NCI-H510A (cell line): ENCODE measurements around the gene BRINP1.

Source experiments
- DNase-seq: peaks from one replicate; lab custom pipeline; 2025; lab: John Stamatoyannopoulos, UW

BRINP1 gene

GRCh38 chr9:119343059-119343990 is 25.9 kb downstream of the BRINP1 start:
- no peak for DNase-seq

GRCh38 chr9:119339056-119339455 is 30.2 kb downstream of the BRINP1 start:
- DNase-seq: no peak

DNA sequence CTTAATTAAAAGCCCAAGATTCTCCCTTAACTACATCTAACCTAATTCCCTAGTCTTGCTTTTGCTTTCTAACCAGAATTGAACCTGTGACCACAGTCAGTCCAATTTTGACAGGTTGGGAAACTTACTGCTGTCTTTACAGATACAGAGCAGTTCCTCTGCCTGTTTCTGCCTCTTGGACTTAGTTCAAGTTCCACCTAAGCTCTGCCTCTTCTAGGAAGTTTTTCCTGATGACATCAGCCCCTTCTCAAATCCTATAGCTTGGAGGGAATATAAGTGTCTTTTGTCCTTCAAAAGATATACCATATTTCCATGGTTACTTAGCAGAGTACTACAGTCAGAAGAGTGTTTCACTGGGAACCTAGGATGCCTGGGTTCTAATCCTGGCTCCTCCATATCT is 31.7 kb downstream of the BRINP1 start:
- no peak for DNase-seq

- no peak for DNase-seq
These were observed 34.5 kb downstream of the BRINP1 start for GRCh38 chr9:119334745-119335144.

GRCh38 chr9:119333507-119334229 is 35.6 kb downstream of the BRINP1 start:
- DNase-seq: no peak

DNA sequence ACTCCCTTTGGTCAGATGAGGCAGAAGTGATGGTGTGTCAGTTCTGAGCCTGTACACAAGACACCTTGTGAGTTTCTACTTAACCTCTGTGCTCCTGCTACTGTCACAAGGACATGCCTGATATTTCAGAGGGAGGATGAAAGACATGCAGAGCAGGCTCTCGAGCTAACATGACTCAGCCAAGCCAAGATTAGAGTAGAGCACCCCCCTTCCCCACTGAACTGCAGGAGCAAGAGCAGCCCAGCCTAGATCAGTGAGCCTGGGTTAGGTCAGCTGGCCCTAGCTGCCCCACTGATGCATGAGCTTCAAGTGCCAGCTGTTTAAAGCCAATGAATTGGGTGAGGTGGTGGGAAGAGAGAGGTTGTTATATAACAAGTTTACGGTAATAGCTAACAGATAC is 36.7 kb downstream of the BRINP1 start:
- no peak for DNase-seq

GRCh38 chr9:119322184-119322583 is 47.1 kb downstream of the BRINP1 start:
- no peak for DNase-seq

DNA sequence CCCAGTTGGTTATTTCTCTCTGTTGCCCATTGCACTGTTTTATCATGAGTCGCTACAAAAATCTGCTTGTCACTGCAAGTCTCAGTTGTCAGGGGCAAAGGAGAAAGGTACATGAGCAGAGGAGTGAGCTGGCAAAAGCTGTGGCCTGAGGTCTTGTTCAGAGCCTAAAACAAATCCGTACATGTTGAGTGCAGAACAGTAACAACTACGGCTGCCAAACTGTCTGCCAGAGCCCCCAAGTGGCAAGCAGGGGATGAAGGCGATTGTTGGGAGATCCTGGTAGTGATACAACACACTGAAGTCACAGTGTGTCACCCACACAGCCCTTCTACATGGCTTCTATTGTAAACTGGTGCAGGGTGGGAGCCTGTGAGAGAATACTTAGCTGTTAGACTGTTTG is 50.9 kb downstream of the BRINP1 start:
- DNase-seq: no peak

GRCh38 chr9:119313846-119314245 is 55.4 kb downstream of the BRINP1 start:
- no peak for DNase-seq

- no peak for DNase-seq
These were observed 58.5 kb downstream of the BRINP1 start for GRCh38 chr9:119310741-119311140.

- no peak for DNase-seq
These were observed 61.8 kb downstream of the BRINP1 start for GRCh38 chr9:119307471-119307870.

DNA sequence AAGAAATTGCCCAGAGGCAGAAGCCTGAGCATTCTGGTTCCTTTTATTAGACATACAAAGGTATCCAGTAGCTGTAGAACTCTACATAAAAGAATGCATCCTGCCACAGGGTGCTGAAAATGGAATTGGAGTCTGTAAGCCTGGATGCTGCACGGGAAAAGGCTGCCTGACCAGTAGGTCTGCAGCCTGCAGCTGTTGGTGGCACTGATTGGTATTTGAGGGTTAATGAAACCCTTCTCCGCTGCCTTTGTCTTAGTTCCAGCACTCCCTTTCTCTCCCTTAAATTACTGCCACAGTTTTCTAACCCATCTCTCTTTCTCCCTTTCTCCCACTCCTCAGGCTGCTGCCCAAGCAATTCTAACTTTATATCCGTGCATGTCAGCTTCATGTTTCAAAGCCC is 64.7 kb downstream of the BRINP1 start:
- no peak for DNase-seq

DNA sequence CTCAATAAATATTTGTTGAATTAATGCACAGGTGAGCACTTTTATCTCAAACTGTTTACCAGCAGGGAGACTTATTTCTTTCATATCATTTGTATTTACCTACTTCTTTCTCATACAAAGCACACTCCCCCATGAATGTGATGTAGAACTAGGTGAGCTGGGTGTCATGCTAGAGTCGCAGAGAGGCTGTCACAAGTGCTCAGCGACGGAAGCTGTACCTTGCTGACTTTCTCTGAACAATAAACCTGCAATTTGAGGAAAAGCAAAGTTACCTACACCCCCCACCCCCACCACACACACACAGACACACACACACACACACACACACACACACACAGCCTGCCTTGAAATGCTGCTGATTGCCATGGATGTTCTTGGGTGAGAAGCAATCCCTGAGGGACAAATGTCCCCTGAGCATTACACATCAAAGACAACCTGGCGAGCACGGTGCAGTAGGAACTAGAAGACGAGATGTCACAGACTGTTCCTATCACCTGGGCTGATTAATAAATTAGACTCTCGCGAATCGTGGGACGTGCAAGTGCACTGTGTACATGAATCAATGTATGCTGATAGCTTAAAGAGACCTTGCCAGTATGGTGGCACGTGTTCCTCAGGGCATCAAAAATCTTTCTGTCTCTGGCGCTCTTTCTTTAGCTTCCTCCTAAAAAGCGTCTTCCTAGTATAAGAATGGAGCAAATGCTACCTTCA is 66.1 kb downstream of the BRINP1 start:
- DNase-seq: no peak

- DNase-seq: no peak
These were observed 71.0 kb downstream of the BRINP1 start for GRCh38 chr9:119298076-119298853.

DNA sequence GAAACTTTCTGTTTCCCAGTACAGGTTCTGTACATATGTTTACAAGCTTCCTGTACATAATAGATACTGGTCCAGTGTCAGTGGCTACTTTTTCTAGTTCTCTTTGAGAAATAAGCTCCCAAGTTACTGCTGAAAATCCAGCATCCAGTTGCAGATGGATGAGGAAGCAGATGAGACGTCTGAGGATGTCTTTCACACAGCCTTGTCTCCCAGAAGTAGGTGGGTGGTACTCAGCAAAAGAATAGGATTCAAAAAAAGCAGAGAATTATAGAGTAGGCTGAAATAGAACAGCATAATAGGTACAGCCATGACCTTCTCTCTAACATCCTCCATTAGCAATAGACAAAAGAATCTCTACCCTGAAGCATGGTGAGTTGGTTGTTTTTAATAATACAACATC is 77.7 kb downstream of the BRINP1 start:
- DNase-seq: no peak

GRCh38 chr9:119289740-119290433 is 79.3 kb downstream of the BRINP1 start:
- DNase-seq: no peak

DNA sequence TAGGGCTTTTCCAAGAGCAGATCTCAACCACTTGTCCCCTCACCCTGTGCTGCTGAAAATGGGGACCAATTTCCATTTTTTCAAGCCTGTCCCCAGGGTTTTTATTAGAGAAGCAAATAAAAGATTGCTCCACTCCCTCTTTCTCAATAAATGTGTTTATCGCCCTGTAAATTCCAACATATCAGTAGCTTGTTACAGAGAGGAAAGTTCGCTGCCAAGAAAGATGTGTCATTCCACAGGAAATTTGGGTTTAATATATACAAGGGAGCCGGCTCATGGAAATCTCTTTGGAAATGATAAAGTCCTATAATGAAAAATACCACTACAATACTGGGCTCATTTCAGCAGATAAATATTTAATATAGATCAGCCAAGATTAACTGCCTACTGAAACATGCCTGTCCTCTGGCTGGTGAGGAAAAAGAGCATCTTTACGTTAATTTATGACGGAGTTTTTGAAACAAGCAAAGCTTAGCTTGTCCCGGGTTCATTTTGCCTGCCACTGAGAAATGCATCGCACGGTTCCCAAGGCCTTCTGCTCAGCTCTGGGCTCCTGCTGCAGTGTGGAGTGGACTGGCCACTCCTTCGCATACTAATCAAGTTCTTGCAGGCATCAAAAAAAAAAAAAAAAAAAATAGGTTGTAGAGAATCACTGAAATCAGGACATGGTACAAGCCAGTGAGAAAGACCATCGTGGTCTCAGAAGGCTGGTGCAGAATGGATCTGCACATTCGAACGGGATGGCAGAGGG is 84.5 kb downstream of the BRINP1 start:
- no peak for DNase-seq

DNA sequence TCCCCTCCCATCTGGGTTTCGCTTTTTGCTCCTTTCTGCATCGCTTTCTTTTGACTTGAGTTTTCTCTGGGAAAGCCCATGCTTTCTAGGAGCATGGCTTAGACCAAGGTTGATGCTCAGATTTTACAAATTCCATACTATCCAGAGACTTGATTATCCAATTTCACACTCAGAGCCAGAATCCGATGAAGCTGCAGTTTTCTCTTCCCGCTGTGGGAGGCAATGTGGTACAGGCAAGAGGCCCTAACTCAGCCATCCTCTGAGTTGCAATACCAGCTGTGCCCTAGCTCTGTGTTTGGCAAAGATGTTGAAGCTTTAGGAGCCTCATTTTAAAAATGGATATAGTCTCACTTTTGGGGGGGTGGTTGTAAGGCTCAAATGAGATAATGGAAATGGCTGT is 85.1 kb downstream of the BRINP1 start:
- no peak for DNase-seq

- DNase-seq: no peak
These were observed 86.0 kb downstream of the BRINP1 start for GRCh38 chr9:119283078-119283794.
